GM21367 (cell line): ENCODE measurements around the gene WDR33.

ENCODE experiments used
- ATAC-seq: cut with Tn5 transposase; IDR thresholded peaks from one replicate; pipeline ENCODE4 v1.9.1; 2021; ENCODE audit not compliant: unreplicated experiment

Gene WDR33

DNA sequence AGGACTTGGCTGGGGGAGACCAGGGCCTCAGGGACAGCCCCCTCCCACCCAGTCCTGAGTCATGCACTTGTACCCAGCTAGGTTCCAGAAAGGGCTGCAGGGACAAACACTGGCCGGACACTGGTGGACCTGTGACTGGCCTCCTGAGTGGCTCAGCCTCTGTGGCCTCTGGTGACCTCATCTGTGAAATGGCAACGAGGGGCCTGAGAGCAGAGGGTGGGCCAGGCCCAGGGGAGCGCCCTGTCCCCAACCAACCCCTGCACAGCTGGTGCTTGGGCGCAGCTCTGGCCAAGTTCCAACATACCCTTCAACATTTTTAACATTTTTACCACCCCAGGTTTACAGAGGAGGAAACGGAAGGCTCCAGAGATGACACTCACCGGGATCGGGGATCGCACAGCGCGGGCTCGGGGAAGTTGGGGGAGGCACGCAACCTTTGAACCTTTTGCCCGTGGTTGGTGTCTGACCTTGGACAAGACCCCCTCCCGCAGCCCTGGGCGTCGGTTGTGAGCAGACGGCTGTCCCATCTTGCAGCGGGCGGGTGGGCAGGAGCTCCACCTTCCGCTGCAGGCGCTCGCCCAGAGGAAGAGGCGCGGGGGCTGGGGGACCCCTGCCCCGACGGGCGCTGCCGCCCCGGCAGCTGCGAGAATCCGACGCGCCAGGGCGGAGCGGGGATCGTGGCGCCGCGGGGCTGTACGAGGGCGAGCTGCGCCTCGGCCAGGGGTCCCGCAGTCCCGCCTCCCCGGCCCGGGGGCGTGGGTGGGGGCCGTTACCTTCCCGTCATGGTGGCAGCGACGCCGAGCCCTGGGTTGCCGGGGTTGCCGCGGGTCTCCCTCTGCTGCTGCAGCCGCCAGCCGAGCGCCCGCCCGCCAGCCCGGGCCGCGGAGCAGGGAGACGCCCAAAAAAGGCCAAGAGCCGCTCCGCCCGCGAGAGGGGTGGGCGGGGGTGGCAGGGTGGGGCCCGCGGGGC is 136.4 kb downstream of the WDR33 start:
- ATAC-seq, result no peak

DNA sequence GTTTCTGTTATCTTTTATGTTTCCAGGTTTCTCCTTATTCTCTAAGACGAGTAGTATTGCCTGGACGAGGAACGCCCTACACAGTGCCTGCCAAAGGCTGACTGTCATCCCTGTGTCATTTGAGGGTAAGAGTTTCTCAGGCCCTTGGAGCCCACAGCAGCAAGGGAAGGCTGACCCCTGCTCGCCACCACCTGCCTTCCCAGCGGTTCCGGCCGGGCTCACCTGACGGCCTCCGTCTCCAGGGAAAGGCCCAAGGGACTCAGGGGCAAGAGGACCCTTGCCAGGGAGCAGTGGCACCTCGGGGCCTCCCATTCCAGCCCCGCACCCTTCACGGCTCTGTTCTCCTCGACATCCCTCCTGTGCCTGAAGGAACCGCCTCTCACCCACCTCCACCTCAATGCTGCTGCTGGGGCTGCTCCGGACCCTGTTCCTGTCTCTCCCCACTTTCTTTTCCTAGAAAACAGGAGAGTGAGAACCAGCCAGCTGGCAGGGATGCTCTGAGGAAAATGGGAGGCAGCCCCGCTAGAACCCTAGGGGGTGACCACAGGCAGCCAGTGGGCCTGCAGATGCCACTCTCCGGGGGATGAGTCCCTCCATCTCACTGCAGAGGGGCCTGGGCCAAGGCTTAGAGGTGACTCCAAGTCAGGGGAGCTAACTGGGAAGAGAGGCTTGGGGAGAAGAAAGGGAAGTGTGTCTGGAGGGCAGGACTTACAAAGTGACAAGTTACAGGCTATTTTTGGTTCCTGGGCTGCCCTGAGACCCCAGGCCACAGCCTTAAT is 137.5 kb downstream of the WDR33 start:
- ATAC-seq, result no peak

DNA sequence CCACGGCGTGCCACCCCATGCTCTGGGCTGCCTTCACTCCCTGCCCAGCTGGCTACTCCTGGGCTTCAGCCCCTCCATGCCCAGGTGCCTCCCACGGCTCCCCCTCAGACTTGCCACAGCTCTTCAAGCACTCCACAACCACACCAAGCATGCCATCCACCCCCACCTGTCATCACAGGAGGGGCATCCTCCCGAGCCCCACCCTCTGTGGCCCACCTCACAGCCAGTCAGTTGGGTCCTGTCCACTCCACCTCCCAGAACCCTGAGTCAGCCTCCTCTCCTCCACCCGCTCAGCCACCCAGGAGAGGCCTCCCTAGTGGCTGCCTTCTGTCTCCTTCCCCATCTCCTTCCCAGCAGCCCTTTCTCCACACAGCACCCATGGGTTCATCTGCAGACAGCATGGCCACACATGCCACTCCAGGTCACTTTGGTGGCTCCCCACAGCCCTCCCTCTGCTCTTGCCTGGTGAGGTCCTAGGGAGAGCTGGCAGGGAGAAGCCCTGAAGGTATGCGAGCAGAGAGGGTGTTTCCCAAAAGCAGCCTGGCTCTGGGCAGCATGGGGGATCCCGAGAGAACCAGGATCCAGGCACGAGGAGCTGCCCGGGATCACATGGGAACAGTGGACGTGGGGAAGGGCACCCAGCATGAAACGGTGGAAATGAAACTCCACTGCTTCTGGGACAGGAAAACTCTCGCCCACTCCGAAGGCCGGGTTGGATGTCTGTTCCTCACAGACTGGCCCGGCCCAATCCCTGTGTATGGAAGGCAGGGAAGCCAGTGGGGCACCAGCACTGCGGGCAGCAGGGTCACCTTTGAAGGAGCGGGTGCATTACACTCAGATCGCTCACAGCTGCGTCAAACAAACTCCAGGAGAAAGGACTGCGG is 138.4 kb downstream of the WDR33 start:
- no peak for ATAC-seq

GRCh38 chr2:127671557-127672302 is 139.2 kb downstream of the WDR33 start:
- no peak for ATAC-seq

DNA sequence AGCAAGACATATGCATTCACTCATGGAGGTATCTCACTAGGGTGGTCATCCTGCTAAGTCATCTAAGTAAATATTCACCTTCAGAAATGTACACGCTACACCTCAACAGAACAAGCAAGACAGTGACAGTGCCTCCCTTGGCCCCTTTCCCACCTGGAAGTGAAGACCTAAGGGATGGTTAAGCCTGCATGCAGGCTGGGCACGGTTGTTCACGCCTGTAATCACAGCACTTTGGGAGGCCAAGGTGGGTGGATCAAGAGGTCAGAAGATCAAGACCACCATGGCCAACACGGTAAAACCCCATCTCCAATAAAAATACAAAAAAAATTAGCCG is 140.0 kb downstream of the WDR33 start:
- no peak for ATAC-seq

DNA sequence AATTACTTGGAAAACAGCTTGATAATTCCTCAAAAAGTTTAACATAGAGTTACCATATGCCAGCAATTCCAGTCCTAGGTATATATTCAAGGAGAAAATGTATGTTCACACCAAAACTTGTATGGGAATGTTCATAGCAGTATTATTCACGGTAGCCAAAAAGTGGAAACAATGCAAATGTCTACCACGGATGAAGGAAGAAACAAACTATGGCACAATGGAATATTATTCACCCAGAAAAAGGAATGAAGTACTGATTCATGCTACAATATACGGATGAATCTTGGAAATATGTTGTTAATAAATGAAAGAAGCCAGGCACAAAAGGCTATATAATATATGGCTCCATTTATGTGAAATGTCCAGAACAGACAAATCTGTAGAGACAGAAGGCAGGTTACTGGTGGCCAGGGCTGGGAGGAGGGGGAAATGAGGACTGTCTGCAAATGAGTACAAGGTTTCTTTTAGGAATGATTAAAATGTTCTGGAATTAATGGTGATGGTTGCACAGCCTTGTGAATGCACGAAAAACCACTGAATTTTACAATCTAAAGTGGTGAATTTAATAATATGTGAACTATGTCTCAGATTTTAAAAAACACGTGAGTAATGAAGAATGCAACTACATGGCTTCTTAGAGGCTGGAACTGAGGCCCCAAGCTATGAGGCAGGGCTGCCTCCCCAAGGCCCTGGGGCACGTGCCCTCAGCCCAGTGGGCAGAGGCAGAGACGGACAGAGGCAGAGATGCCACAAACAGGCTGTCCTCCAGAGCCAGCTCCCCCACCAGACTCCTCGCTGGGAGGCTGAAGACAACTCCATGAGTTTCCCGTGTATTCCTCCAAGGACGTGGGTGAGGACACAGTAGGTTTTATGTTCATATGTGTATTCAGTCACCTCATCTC is 140.7 kb downstream of the WDR33 start:
- ATAC-seq, result no peak

GRCh38 chr2:127669056-127669455 is 141.9 kb downstream of the WDR33 start:
- ATAC-seq, result no peak

DNA sequence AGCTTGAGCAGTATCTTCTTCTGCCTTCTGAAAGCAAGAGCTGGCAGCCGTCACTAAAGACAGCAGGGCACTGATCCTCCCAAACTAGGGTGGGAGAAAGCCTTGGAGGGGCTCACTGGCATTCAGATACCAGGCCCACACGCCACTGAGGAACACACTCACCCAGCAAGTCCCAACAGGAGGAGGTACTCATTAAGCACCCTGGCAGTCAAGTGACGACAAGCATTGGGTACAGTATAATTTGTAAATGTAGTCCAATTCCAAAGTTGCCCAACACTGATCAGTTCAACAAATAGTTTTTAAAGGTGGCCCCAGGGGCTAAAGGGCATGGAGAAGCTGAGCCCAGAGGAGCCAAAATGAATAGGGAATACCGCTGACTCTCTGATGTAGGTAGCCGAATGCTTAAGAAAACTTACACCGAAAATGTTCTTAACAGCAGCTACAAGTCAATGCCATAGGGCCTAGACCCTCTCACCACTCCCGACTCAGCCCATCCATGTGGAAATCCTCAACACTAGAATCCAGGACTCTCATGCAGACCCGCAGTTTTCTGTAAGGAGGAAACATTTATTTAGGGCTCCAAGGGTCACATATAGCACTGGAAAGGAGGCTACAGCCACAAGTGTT is 145.6 kb downstream of the WDR33 start:
- ATAC-seq, result no peak

DNA sequence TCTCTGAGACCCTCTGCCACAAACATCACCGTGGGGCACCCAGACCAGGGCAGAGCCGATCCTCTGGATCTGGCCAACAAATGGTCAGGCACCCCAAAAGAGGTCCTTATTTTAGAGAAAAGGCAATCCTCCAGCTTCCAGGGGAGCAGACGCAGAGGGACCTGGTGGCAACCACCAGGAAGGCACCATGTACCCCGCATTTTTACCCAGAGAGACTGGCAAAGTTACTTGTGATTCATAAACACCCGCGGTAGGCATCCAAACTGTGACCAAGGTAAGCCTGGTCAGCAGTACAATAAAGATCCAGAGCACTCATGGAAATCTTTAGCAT is 146.1 kb downstream of the WDR33 start:
- ATAC-seq, result no peak

GRCh38 chr2:127664065-127664894 is 146.7 kb downstream of the WDR33 start:
- ATAC-seq, result no peak

GRCh38 chr2:127663566-127664064 is 147.4 kb downstream of the WDR33 start:
- no peak for ATAC-seq

DNA sequence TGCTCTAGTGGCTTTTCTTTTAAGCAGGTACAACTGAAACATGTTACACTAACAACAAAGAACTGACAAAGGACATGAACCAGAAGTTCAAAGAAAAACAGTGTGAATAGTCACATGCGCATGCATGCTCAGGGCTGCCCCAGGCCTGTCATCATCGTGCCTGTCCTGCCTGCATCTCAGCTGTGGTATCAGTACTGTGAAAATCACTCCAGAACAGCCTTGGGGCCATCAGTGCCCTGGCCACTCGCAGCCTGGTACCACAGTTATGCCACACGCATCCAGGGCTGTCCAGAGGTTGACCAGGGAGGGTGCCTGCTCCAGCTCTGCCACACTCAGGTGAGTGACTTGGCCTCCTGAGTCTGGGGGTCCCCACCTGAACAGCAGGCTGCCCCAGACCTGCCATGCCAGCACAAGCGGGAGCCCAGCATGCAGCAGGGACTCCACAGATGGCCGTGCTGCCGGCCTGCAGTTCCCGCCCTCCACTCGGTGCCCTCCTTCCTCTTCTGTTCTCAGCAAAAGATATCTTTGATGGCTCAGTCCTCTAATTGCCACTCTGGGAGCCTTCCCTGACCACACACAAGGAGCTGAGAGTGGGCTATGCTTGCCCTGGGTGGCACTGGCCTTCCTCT is 147.9 kb downstream of the WDR33 start:
- no peak for ATAC-seq

DNA sequence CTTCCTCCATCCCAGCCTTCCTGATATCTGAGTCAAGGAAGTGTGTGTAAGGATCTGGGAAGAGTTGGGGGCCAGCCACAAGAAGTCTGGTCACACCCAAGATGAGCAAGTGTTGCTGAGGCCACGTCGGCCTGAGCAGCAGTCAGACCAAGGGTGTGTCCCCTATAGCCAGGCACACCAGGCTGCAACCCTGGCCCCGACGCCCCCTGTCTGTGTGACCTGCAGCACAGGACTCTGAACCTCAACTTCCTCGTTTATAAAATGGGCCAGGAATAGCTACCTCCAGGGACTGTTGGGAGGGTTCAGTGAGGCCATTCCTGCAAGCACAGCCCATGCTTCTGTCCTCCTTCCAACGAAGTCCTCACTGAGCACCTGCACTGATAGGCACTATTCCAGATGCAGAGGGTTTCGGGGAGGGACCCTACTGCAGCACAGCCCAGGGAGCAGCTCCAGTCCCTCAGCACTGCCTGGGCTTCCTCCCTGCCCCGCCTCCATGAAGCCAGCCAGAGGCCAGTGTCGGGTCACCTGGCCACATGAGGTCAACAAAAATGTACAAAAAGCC is 148.9 kb downstream of the WDR33 start:
- ATAC-seq, result no peak

DNA sequence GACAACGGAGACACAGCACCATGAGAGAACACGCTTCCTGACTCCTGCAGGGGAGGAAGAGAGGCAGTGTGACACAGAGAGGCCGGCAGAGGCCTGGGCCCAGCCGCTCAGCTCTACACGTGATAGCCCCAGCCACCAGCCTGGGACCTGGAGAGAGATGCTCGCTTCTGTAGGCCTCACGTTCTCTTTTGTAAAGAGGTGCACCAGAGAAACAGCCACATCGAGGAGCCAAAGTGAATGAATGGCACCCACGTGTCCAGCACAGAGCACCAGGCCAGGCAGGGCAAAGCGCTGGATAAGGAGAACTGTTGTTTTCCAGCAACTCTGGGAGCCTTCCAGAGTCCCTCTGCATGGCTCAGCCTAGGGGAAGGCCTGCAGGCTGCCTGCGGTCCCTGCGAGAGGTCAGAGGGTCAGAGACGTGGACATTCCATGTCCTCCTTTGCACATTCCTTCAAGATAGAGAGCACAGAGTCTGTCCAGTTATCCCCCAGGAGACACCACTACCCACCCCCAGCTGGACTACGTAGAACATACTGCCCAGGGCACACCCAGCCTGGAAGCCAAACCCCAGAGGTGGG is 149.8 kb downstream of the WDR33 start:
- no peak for ATAC-seq

- ATAC-seq, result no peak
Measured at GRCh38 chr2:127660291-127660578, 150.7 kb downstream of the WDR33 start.

GRCh38 chr2:127659408-127660290 is 151.3 kb downstream of the WDR33 start:
- ATAC-seq, result no peak
